Skeletal muscle tissue (tissue), 4 donors: ENCODE measurements around the gene MYO5C. TPM values are rescaled to one million over a fixed set of nuclear protein-coding genes. Genes with fewer than 3 reads are reported as not detected.

ENCODE experiments used
- H3K27ac ChIP-seq: one replicate; pipeline ENCODE4 v1.7.0; 2013; ENCODE audit warnings: mild to moderate bottlenecking, low read depth, low read length, inconsistent platforms
- H3K27me3 ChIP-seq, 3 donors: one replicate each; pipeline ENCODE4 v1.7.0; 2013; ENCODE audit warnings: low read length in 3 of 3; ENCODE audit not compliant: control insufficient read depth in 3 of 3, insufficient read depth in 3 of 3
- H3K36me3 ChIP-seq, 3 donors: one replicate each; pipeline ENCODE4 v1.7.0; 2013; ENCODE audit warnings: low read length in 3 of 3; ENCODE audit not compliant: control insufficient read depth in 3 of 3, insufficient read depth in 3 of 3
- H3K4me1 ChIP-seq, 3 donors: one replicate each; pipeline ENCODE4 v1.7.0; 2013; ENCODE audit warnings: low read length in 3 of 3, mild to moderate bottlenecking in 3 of 3; ENCODE audit not compliant: control insufficient read depth in 3 of 3, insufficient read depth in 3 of 3
- H3K4me3 ChIP-seq, 3 donors: one replicate each; pipeline ENCODE4 v1.7.0; 2013; ENCODE audit warnings: low read length in 3 of 3
- H3K9ac ChIP-seq, 3 donors: one replicate each; pipeline ENCODE4 v1.7.0; 2013; ENCODE audit warnings: low read length in 3 of 3, mild to moderate bottlenecking in 3 of 3, moderate library complexity in 2 of 3, low read depth in 1 of 3
- H3K9me3 ChIP-seq, 3 donors: one replicate each; pipeline ENCODE4 v1.7.0; 2013; ENCODE audit warnings: low read length in 3 of 3; ENCODE audit not compliant: control insufficient read depth in 3 of 3
- total RNA-seq: library from RNA; depleted of rRNA; stranded (reverse); fragments of >200 nt; gene quantifications from one replicate; pipeline ENCODE4 v1.2.3, GENCODE V29; 2014
- donor health status: Osteomylitis.

Gene MYO5C, protein sequence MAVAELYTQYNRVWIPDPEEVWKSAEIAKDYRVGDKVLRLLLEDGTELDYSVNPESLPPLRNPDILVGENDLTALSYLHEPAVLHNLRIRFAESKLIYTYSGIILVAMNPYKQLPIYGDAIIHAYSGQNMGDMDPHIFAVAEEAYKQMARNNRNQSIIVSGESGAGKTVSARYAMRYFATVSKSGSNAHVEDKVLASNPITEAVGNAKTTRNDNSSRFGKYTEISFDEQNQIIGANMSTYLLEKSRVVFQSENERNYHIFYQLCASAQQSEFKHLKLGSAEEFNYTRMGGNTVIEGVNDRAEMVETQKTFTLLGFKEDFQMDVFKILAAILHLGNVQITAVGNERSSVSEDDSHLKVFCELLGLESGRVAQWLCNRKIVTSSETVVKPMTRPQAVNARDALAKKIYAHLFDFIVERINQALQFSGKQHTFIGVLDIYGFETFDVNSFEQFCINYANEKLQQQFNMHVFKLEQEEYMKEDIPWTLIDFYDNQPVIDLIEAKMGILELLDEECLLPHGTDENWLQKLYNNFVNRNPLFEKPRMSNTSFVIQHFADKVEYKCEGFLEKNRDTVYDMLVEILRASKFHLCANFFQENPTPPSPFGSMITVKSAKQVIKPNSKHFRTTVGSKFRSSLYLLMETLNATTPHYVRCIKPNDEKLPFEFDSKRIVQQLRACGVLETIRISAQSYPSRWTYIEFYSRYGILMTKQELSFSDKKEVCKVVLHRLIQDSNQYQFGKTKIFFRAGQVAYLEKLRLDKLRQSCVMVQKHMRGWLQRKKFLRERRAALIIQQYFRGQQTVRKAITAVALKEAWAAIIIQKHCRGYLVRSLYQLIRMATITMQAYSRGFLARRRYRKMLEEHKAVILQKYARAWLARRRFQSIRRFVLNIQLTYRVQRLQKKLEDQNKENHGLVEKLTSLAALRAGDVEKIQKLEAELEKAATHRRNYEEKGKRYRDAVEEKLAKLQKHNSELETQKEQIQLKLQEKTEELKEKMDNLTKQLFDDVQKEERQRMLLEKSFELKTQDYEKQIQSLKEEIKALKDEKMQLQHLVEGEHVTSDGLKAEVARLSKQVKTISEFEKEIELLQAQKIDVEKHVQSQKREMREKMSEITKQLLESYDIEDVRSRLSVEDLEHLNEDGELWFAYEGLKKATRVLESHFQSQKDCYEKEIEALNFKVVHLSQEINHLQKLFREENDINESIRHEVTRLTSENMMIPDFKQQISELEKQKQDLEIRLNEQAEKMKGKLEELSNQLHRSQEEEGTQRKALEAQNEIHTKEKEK (N-terminal part only)
- 3.7 TPM for total RNA-seq

DNA sequence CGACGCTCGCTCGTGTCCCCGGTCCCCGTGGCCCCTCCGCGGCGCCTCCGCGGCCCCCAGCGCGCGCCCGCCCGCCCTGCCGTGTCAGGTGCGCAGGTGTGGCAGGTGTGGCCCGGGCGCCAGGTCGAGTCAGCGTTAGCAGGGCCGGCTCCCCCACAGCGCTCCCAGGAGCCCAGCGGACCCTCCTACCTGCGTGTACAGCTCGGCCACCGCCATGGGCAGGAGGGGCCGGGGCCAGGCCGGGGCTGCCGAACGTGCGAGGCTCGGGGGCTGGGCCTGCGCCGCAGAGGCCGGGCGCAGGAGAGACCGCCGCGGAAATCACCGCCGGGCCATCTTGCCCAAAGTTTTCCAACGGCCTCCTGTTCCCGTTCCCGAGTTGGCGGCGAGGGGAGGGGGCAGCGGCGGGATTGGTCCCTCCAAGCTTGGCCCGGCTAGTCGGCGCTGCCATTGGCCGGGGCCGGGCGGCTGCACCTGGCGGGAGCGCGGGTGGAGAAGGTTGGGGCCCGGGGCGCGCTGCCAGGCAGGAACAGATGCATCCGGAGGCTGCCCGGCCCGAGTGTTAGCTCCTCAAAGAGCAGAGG, at the start of gene MYO5C:
TSS of gene MYO5C (minus strand) at position 384 of the 581 bp plus-strand sequence. CDS start at position 216, 168 bp downstream.
- peak within 1 kb of the TSS in 2 of 3 donors; percentile 57 to 71 for H3K9ac ChIP-seq
- H3K27ac ChIP-seq, result peak within 1 kb of the TSS; percentile 5
- peaks cover 0 to 7% (median 0%) of the 10 kb centered on the region in 3 donors for H3K27me3 ChIP-seq
- peaks cover 0 to 7% (median 6%) of the 10 kb centered on the region in 3 donors for H3K4me1 ChIP-seq
- no peaks in the 10 kb centered on the region for H3K36me3 ChIP-seq
- H3K9me3 ChIP-seq, result no peaks in the 10 kb centered on the region
- H3K4me3 ChIP-seq, result peak within 1 kb of the TSS; percentile 28 to 72 (median 67)

DNA sequence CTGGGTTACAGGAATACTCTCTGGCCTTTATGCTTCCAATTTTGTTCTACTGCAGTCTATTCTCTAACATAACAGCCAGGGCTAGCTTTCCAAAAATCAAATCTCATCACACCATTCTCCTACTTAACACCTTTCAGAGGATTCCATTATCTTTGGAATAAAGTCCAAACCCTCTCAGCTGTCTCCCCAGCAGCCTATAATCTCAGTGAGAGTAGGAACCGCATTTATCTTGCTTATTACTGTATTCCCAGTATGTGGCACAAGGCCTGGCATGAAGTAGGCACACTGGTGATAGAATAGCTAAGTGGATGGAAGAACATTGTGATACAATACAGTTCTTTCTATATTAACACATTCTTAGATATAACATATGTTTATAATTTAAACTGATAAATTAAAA, 49.0 kb upstream of the MYO5C start:
- Histone ChIP-seq H3K4me3 (no peak overlapping the region), H3K9ac (no peak overlapping the region), H3K36me3 (peaks cover 0 to 9% (median 4%) of the 10 kb centered on the region in 3 donors), H3K4me1 (peaks cover 0 to 6% (median 5%) of the 10 kb centered on the region in 3 donors), H3K9me3 (no peaks in the 10 kb centered on the region), H3K27me3 (no peaks in the 10 kb centered on the region), H3K27ac (no peak overlapping the region)

DNA sequence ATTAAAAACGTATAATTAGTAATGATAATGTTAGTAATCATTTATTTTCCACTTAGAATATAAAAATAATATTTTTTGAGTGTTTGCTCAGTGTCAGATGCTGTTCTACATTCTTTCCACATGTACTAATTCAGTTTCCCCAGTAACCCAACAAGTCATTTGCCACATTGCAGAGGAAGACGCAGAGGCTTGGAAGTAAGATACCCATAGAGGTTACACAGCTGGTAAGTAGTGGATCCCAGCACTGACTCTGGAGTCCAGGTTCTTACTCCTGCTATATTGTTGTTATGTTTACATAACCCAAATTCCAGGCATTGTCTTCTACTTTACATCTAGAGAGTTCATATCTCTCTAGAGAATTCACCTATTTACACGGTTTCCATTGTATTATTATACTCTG, 48.2 kb upstream of the MYO5C start:
- H3K9ac ChIP-seq, result no peak overlapping the region
- H3K36me3 ChIP-seq, result peaks cover 0 to 7% (median 4%) of the 10 kb centered on the region in 3 donors
- H3K9me3 ChIP-seq, result no peaks in the 10 kb centered on the region
- H3K4me3 ChIP-seq, result no peak overlapping the region
- peaks cover 0 to 3% (median 0%) of the 10 kb centered on the region in 3 donors for H3K4me1 ChIP-seq
- no peaks in the 10 kb centered on the region for H3K27me3 ChIP-seq
- no peak overlapping the region for H3K27ac ChIP-seq

DNA sequence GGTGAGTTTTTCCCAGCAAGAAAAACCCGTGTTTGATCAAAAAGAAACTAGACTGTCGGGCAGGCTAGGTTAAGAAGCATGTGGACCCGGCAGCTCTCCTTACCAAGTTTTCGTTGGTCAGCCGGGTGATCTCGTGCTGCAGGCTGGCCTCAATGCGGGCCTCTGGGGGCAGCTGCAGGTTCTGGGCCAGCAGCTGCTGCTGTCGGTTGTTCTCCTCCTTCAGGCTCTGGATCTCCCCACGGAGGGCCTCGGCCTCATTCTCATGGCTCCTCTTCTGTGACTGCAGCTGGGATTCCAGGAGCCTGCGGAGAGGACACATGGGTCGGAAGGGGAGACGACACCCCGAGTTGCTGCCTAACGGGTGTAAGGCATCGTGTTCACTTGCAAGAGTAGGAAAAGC, 44.5 kb upstream of the MYO5C start:
- Histone ChIP-seq H3K9ac (peak overlapping the region in 1 of 3 donors; percentile 7), H3K27ac (no peak overlapping the region), H3K9me3 (no peaks in the 10 kb centered on the region), H3K36me3 (peaks cover 0 to 6% (median 6%) of the 10 kb centered on the region in 3 donors), H3K27me3 (no peaks in the 10 kb centered on the region), H3K4me1 (peaks cover 0 to 9% (median 0%) of the 10 kb centered on the region in 3 donors), H3K4me3 (no peak overlapping the region)

DNA sequence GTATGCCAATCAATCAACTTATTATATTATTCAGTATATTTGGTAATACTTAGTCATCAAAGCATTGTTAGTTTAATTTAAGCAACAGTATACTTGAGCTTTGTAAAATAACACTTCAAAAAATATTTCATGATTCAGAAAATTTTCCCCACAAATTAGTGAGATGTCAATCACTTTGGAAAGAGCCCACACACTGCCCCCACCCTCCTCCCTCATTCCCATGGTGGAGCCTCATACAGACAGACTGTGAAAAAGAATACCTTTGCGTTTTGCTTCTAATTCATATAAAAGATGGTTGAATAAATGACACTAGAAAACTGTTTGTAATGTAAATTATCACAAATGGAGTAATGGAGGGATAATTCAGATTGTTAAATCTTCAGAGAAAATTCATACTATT, 43.3 kb upstream of the MYO5C start:
- H3K9ac ChIP-seq, result no peak overlapping the region
- H3K4me1 ChIP-seq, result peaks cover 0 to 9% (median 0%) of the 10 kb centered on the region in 3 donors
- H3K27me3 ChIP-seq, result no peaks in the 10 kb centered on the region
- H3K9me3 ChIP-seq, result no peaks in the 10 kb centered on the region
- H3K36me3 ChIP-seq, result peaks cover 0 to 9% (median 2%) of the 10 kb centered on the region in 3 donors
- no peak overlapping the region for H3K27ac ChIP-seq
- H3K4me3 ChIP-seq, result no peak overlapping the region

DNA sequence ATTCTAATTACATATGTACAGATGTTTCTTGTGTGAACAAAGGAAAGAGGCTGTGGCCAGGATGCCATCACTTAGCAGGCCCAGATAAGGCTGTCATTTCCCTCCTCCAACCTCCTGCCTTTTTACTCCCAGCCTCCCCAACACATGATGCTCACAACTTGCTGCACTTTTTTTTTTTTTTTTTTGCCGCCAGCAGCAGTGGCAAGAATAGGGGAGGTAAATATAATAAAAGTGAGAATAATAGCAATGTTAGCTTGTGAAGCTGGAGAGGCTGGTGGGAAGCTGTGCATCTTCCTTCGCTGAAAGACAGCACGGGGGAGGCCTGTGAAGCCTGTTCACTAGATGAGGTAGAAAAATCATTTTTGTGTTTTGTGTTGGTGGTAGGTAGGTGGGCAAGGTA, 42.5 kb upstream of the MYO5C start:
- Histone ChIP-seq H3K27me3 (no peaks in the 10 kb centered on the region), H3K36me3 (peaks cover 0 to 9% (median 2%) of the 10 kb centered on the region in 3 donors), H3K9me3 (no peaks in the 10 kb centered on the region), H3K27ac (no peak overlapping the region), H3K9ac (no peak overlapping the region), H3K4me1 (peaks cover 0 to 9% (median 0%) of the 10 kb centered on the region in 3 donors), H3K4me3 (no peak overlapping the region)

DNA sequence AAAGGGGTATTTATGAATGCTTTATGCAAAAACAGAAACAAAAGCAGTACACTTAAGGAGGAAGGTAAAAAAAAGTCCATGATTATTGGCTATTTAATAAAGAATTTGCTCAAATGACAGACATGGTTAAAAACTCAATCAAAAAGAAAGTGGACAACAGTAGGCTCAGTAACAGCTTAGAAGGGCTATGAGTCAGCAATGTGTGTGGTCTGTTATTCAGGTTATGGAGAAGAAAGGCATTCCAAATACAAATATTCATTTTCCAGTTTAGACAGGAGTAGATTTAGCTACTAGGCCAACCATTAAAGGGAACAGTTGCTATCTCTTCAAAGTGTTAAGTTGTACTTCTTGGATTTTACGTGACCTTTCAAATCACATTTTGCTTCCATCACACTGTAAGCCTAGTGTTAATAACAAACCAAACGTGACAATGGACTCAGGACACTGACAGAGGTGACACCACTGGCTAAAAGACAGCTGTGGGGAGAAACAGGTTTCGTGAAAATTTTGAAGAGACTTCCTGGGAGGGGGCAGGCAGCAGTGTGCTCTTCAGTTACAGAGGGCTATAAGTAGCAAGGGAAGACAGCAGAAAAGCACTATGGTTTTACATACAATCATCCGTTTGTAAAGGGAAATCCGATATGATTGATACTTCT, 41.7 kb upstream of the MYO5C start:
- H3K9me3 ChIP-seq, result no peaks in the 10 kb centered on the region
- H3K27ac ChIP-seq, result peak overlapping the region; percentile 34
- peak overlapping the region in 1 of 3 donors; percentile 46 for H3K9ac ChIP-seq
- peaks cover 0 to 9% (median 0%) of the 10 kb centered on the region in 3 donors for H3K4me1 ChIP-seq
- H3K4me3 ChIP-seq, result peak overlapping the region in 1 of 3 donors; percentile 9
- H3K36me3 ChIP-seq, result peaks cover 0 to 9% (median 2%) of the 10 kb centered on the region in 3 donors
- H3K27me3 ChIP-seq, result no peaks in the 10 kb centered on the region

DNA sequence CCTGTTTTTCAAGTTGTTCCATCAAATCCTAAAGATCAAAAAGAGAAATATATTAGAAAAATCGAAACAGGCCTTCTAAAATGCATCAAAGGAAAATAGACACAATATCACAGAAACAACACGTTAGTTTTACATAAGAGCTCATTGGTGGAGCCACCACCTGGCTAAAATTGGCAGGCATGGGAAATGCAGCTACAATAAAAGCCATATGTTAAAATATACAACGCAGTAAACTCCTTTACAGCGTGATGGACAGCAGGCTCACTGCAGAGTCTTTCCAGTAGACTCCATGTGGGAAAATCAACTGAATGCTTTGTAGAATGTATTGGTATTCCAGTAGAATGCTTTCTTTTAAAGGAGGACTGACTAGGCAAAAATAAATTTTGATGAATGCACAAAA, 40.9 kb upstream of the MYO5C start:
- Histone ChIP-seq H3K36me3 (peaks cover 0 to 9% (median 2%) of the 10 kb centered on the region in 3 donors), H3K4me3 (no peak overlapping the region), H3K9ac (no peak overlapping the region), H3K27me3 (no peaks in the 10 kb centered on the region), H3K27ac (peak overlapping the region; percentile 34), H3K4me1 (peaks cover 0 to 9% (median 0%) of the 10 kb centered on the region in 3 donors), H3K9me3 (no peaks in the 10 kb centered on the region)
